RWPE1 (cell line): Measurements from ENCODE around the gene SMTNL1.

Source experiments
- CTCF ChIA-PET: fragments of 350-600 bp; sonication (Branson Sonifier 250); formaldehyde crosslinking; extraction: SDS; loops from one replicate; lab custom pipeline; 2021; lab: Yijun Ruan, JAX
- POLR2A ChIA-PET: fragments of 400-600 bp; formaldehyde crosslinking; extraction: SDS; loops from one replicate; lab custom pipeline; 2020; ENCODE audit warnings: antibody characterized with exemption; ENCODE audit not compliant: low non-redundant PET; lab: Yijun Ruan, JAX
- DNase-seq: peaks from one replicate; pipeline ENCODE4 v3.0.0; 2012; ENCODE audit warnings: low spot score
- H3K27ac ChIP-seq: fragments of 450-650 bp; 2 replicates; pipeline ENCODE4 v1.5.1; 2017
- CTCF ChIP-seq: fragments of 450-650 bp; conservative IDR thresholded peaks from 2 replicates; pipeline ENCODE4 v1.5.1; 2017; ENCODE audit warnings: low read depth, mild to moderate bottlenecking

The SMTNL1 gene

DNA sequence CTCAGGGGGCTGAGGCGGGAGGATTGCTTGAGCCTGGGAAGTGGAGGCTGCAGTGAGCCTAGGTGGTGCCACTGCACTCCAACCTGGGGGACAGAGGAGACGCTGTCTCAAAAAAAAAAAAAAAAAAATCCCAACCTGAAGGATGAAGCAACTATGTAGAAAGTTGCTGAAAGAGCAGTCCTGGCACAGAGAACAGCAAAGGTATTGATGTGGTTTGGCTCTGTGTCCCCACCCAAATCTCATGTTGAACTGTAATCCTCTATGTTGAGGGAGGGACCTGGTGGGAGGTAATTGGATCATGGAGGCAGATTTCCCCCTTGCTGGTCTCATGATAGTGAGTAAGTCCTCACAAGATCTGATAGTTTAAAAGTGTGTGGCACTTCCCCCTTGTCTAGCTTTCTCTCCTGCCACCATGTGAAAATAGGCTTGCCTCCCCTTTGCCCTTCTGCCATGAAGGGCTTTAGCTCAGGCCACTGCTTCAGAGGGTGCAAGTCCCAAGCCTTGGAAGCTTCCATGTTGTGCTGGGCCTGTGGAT is 49.4 kb downstream of the SMTNL1 start:
- POLR2A ChIA-PET: no interaction called here
- no peak overlapping the region for H3K27ac ChIP-seq
- CTCF ChIA-PET: interaction anchor here (0.6 kb wide), 1 partner anchor 13 kb away, joined by 4 read pairs; no protein-coding TSS in a partner anchor
- TF ChIP-seq CTCF: no peak
- no peak for DNase-seq

DNA sequence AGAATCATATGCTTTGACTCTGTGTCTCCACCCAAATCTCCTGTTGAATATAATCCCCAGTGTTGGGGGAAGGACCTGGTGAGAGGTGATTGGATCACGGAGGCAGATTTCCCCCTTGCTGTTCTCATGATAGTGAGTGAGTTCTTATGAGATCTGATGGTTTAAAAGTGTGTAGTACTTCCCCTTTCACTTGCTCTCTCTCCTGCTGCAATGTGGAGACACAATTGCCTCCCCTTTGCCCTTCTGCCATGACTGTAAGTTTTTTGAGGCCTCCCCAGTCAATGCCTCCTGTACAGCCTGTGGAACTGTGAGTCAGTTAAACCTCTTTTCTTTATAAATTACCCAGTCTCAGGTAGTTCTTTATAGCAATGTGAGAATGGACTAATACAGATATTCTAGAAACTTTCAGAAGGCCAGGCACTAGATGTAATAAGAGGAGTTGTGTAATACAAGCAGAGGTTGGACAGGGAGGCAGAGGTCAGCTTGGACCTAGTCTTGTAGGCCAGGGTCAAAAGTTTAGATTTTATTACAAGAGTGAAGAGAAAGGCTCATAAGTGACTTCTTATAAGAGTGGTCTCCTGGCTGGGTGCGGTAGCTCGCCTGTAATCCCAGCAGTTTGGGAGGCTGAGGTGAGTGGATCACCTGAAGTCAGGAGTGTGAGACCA is 50.8 kb downstream of the SMTNL1 start:
- CTCF ChIA-PET: no interaction called here
- DNase-seq: no peak
- POLR2A ChIA-PET: no interaction called here
- TF ChIP-seq CTCF: no peak
- H3K27ac ChIP-seq: no peak overlapping the region

GRCh38 chr11:57596266-57596885 is 59.0 kb downstream of the SMTNL1 start:
- POLR2A ChIA-PET: no interaction called here
- CTCF ChIA-PET: interaction anchor here (0.5 kb wide), 1 partner anchor 754 kb away, joined by 4 read pairs; no protein-coding TSS in a partner anchor
- no peak overlapping the region for H3K27ac ChIP-seq
- no peak for DNase-seq
- no peak for TF ChIP-seq CTCF

GRCh38 chr11:57597461-57597915 is 60.1 kb downstream of the SMTNL1 start, which contains the start of gene SERPING1:
Gene SERPING1 (plus strand): TSS chr11:57597685. CDS start chr11:57598271, 586 bp downstream.
- ChIA-PET CTCF (no interaction called here), POLR2A (no interaction called here)
- TF ChIP-seq CTCF: no peak
- no peak for DNase-seq
- no peak within 1 kb of the TSS for H3K27ac ChIP-seq

DNA sequence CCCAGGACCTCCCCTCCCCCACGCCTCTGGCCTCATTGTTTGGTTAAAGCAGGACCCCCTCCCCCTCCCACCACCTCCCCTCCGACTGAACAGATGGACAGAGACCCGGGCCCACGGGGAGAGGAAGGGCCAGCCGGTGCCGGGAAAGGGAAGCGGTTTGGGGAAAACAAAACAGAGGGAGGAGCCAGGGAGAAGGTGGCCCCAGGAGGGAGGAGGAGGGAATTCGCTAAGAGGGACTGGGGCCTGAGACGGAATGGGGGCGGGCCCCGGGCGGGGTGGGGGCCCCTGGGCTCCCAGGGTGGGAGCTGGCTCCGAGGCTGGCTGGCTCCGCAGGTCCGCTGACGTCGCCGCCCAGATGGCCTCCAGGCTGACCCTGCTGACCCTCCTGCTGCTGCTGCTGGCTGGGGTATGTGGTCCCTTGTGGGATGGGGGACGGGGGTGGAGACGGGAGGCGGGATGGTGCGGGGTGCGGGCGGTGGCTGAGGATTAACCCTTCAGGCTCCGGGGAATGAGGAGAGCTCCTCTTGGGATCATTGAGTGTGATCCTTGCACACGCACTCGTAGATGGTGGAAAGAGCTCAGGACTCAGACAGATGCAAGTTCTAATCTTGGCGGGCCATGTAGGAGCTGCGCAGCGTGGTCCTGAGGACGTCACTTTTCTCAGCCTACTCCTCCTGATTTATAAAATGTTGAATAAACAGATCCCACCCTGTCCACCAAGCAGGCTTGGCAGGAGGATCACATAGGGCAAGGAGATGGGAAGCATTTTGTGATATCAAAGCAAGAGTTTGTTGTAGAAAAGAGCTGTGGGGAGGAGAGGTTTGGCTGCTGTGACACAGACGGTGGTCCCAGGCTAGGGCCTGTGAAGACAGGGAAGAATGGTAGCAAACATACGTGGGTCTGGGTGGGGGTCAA is 60.8 kb downstream of the SMTNL1 start:
- no peak for TF ChIP-seq CTCF

DNA sequence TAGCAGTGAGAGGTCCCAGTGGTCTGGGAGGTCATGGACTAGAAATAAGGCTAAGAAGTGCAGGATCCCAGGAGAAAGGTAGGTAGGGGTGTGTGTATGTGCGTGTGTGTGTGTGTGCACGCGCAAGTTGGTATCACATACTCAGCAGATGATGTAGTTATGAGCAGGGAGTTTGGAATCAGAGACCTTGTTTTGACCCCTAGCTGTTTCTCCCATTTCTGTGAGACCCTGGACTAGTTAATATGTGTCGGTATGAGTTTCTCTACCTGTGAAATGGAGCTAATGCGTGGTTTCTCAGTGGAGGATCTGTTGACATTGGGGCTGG is 61.4 kb downstream of the SMTNL1 start:
- no peak for TF ChIP-seq CTCF
- no peak for DNase-seq
- POLR2A ChIA-PET: no interaction called here
- CTCF ChIA-PET: interaction anchor here (1.1 kb wide), 1 partner anchor 31 kb away, joined by 3 read pairs; the partner anchor contains the start of gene UBE2L6
- H3K27ac ChIP-seq: no peak overlapping the region

More for the DNA sequence above, 60.8 kb downstream of the SMTNL1 start:
- DNase-seq: no peak
- ChIA-PET CTCF (interaction anchor here (1.1 kb wide), 1 partner anchor 30 kb away, joined by 3 read pairs; the partner anchor contains the start of gene UBE2L6), POLR2A (no interaction called here)
- no peak overlapping the region for H3K27ac ChIP-seq
